Dedifferentiated amniotic fluid mesenchymal stem cell (primary cell): Measurements from ENCODE around the gene DACH1.
"Not testable (repeated sequence)": the region's sequence is repeated elsewhere in the genome, so short reads cannot be mapped to it uniquely, and the experiment has no call there.

Experiments used
- DNase-seq: peaks from one replicate; pipeline ENCODE4 v3.0.0-alpha.2; 2016; ENCODE audit errors: extremely low spot score

Gene DACH1

GRCh38 chr13:71866335-71867130 lies 471 bp downstream of the DACH1 start:
- no peak for DNase-seq

GRCh38 chr13:71865874-71866334 lies 1.1 kb downstream of the DACH1 start:
- DNase-seq = no peak

GRCh38 chr13:71864986-71865873 lies 1.8 kb downstream of the DACH1 start:
- DNase-seq = no peak

GRCh38 chr13:71864094-71864985 lies 2.7 kb downstream of the DACH1 start:
- DNase-seq = no peak

- DNase-seq = no peak
Observed at GRCh38 chr13:71863254-71863865, 3.6 kb downstream of the DACH1 start.

DNA sequence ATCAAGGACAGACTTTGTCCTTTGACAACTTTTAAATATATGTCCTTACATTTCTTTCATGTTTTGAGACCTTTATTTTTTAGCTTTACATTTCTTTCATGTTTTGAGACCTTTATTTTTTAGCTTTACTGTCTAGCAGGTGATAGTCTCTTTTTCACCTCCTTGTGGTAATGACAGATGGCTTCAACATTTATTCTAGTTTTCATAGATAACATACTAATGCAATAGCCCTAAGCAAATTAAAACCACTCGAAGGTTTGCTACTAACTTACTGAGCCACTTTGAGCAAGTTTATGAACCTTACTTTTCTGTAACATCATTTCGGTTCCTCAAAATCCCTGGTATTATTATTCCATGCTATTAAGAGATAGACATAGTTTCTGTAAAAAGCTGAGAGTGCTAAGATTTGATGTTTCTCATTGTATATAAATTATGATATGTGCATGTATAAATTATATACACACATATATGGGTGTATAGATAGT lies 4.5 kb downstream of the DACH1 start:
- no peak for DNase-seq

DNA sequence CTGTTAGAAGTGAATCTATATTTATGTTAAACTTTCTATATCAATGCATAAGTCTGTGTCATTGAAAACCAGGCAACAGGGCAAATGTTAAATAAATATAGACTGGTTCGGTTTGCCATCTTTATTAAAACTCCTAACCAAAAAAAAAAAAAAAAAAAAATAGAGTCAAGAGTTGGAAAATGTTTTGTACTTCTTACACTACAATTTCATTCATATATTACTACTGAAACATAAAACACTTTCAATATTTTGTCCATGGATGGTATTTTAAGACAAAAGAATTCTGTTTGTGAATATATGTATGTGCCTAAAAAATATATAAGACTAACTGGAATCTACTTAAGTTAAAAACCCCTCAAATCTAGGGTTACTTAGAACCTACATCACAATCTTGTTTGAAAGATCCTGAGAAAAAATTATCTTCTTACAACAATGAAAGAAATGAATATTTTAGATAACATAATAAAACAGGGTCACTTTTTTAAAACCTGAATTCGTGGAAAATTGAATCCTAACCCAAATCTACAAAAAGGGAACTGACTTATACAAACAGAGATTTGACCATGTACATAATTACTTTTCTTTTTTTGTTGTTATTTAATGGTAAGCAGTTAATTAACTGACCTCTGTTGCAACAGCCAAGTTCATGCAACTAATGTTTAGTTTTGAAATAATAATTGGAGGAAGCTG lies 5.1 kb downstream of the DACH1 start:
- DNase-seq = no peak

DNA sequence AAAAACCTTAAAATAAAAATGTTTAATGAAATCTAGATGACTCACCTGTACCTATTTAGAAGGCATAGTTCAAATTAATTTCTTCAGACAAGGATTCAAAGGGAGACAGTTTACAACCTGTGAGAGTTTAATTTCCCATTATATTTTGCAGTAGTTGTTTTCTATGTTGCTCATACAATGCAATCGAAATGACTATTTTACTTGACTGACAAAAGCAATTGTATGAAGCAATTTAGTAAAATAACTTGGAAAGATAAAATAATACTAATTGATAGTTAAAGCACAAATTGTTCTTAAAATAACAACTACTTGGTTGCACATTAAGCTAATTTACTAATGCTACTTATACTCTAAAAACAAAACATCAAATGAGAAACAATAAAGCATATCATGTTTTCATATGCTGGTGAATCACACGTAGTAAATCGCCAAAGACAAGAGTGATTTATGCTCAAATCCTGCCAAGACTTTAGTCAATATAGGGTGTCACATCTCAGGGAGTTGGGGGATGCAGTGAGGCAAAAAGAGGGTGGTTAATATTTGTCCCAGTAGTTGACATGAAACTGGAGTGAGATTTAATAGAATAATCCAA lies 6.4 kb downstream of the DACH1 start:
- no peak for DNase-seq

GRCh38 chr13:71858647-71859046 lies 8.4 kb downstream of the DACH1 start:
- DNase-seq = no peak

DNA sequence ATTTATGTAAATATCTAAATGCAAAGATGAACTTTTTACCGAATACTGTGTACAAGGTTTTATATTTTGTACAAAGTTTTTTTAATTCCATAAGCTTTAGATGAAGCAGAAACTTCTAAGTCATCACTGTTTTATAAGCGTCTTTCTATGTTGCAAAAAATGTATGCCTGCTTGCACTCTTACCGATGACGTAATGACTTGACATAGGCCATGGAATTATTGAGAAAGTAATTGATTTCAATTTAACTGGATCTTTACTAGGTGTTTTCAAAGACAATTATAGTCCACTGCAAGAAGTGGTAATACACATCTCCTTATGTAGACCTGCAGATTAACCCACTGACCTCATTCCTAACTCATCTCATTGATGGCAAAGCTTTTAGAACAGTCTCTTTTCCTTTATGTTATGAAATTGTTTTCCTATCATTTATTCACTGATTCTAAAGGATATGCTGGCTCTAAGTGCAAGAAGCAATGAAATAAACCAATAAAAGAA lies 10.4 kb downstream of the DACH1 start:
- DNase-seq = no peak

DNA sequence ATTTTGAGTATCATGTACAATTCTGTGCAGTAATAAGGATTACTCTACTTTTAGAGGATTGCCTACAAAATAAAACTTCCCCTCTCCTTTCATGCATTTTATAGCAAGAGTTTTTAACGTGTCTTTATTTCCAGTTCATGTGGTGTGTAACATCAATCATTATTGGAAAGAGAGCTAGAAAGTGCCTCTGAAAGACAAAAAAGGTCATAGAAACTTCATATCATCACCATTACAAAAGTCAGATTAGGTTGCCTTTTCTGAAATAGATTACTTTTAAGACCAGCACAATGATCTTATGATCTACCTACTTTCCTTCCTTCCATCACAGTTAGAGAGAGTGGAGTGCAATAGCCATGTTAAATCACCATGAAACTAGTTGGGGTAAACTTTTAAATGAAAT lies 12.6 kb downstream of the DACH1 start:
- DNase-seq = no peak

GRCh38 chr13:71853725-71854124 lies 13.3 kb downstream of the DACH1 start:
- DNase-seq = no peak

DNA sequence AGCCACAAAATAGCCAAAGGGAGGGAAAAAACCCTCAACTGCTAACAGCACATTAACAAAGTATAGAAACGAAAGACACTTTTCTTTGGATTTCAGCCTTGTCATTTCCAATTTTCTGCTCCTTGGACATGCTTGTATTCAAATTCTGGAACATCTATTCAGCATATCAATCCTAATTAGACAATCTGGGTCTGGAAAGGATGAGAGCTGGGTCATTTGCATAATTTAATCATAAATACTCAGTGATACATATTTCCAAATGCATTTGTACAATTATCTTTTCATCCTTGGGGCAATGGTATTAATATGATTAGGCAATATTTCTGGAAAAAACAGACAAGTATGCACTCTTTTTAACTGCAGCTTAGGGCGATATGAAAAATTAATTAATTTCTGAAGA lies 14.3 kb downstream of the DACH1 start:
- DNase-seq = no peak

DNA sequence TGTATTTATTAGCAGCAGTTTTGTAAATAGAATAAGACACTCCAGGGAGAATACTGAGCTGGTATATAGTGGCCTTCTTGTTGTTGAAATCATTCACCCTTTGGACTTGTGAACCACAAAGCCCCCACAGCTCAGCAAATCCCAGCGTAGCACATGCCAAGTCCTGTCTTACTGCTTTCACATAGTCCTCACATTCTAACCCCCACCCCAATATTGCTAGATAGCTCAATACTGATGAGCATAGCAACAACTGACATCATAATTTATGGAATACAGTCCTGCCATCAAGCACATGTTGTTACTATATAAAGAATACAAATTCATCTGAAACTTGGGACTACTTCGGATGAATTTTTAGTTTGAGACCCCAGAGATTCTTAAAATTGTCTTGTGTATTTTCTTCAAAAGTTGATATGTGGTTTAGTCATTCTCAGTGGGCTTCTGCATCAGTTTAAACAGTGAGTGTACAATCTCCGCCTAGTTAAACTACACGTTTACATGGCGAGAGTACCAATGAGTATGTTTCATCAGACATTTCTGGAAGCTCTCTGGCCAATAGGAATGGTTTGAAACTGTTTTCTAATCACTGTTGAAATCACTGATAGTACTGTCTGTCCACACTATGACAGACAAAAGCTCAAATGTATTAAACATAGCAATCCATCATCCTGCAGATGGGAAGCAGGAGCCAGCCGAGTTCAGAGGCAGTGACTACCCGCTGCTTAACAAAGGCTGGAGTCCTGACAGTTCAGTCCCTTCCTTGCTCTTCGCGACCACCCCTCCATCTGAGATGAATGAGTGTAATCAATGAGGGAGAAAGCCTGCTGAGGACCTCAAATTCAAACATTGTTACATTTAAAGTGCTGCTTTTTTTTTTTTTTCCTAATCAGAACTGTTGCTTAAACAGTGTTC lies 15.2 kb downstream of the DACH1 start:
- no peak for DNase-seq

DNA sequence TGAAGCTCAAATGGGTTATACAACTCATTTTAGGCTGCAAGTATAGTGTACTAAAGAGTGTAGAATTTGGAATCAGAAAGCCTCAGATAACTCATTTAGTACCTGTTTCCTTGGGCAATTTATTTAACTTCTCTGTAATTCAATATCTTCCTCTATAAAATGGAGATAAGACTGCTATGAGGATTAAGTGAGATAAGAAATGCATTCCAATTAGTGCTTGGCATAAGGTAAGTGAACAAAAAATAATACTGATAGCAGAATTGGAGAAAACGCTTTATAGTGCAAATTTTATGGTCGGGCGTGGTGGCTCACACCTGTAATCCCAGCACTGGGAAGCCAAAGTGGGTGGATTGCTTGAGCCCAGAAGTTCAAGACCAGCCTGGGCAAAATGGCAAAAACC lies 25.0 kb downstream of the DACH1 start:
- DNase-seq = no peak

- no peak for DNase-seq
Observed at GRCh38 chr13:71838842-71839241, 28.2 kb downstream of the DACH1 start.

- DNase-seq = not testable (repeated sequence)
Observed at GRCh38 chr13:71837582-71837981, 29.4 kb downstream of the DACH1 start.

DNA sequence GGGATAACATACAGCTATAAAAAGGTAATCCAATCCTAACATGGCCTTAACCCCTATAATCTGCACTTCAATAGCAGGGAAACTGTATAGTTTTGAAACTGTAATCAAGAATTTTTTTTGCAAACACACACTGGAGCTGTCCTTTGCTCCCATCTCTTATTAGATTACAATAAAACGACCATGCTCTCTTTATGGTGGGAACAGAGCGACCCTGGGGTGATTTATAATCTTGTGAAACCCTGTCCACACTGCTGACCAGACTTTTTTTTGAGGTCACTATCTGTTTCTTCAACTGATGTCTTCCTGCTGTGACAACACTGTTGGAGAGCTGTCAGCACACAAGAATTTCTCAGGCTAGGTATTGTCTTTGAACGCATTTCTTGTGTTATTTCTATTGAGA lies 35.3 kb downstream of the DACH1 start:
- no peak for DNase-seq

DNA sequence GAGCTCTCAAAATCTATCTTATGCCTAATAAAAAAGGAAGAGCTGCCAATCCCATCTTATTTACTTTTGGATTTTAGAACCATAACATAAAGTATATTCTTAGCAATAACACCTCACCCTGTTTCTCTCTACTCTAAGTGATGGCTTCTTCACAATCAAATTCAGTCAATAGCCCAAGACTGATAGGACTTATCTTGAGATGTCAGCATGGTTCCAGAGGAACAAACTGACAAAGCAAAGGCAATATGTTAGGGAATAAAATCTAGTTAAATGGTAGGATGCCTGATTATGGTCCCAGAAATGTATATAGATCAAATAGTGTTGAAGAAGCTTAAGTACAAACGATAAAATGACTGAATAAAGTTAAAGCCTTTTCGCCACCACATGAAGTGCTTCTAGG lies 36.3 kb downstream of the DACH1 start:
- no peak for DNase-seq
